Immature natural killer cell (primary cell): ENCODE data around the gene TMEM181. TPM values are rescaled to one million over a fixed set of nuclear protein-coding genes. Genes with fewer than 3 reads are reported as not detected.
"Not testable (repeated sequence)": the region's sequence is repeated elsewhere in the genome, so short reads cannot be mapped to it uniquely, and the experiment has no call there.

Experiments
- DNase-seq, 3 donors: peaks; one replicate each; pipeline ENCODE4 v3.0.0; 2022; ENCODE audit warnings: mixed read lengths in 1 of 3
- H3K27ac Mint-ChIP-seq, 6 donors: one replicate each; pipeline ENCODE4 v1.8.0; 2020; ENCODE audit warnings: mixed read lengths in 6 of 6, mild to moderate bottlenecking in 5 of 6, inconsistent platforms in 4 of 6, moderate library complexity in 3 of 6
- H3K27me3 Mint-ChIP-seq, 3 donors: one replicate each; pipeline ENCODE4 v1.8.0; 2020 to 2021; ENCODE audit warnings: low read depth in 3 of 3, mild to moderate bottlenecking in 3 of 3, mixed read lengths in 3 of 3, moderate library complexity in 3 of 3, inconsistent platforms in 1 of 3
- H3K36me3 Mint-ChIP-seq, 3 donors: one replicate each; pipeline ENCODE4 v1.8.0; 2020; ENCODE audit warnings: mixed read lengths in 3 of 3, inconsistent platforms in 2 of 3, mild to moderate bottlenecking in 2 of 3
- H3K4me1 Mint-ChIP-seq, 2 donors: one replicate each; pipeline ENCODE4 v1.8.0; 2020; ENCODE audit warnings: inconsistent platforms in 2 of 2, mild to moderate bottlenecking in 2 of 2, mixed read lengths in 2 of 2, moderate library complexity in 1 of 2
- H3K4me3 Mint-ChIP-seq, 5 donors: one replicate each; pipeline ENCODE4 v1.8.0; 2020; ENCODE audit warnings: mild to moderate bottlenecking in 5 of 5, mixed read lengths in 5 of 5, inconsistent platforms in 3 of 5, moderate library complexity in 3 of 5
- H3K9me3 Mint-ChIP-seq, 6 donors: one replicate each; pipeline ENCODE4 v1.8.0; 2020; ENCODE audit warnings: mild to moderate bottlenecking in 6 of 6, mixed read lengths in 6 of 6, inconsistent platforms in 4 of 6, moderate library complexity in 3 of 6
- polyA plus RNA-seq, 3 donors: library from polyadenylated mRNA; unstranded; fragments of 300-500 nt; fragmentation: Illumina TruSeq; gene quantifications; one replicate each; pipeline ENCODE4 v1.2.3, GENCODE V29; 2021

Gene TMEM181
- polyA plus RNA-seq, 3 donors from 2014 or later = 4.3 to 14.8 (median 10.1) TPM

DNA sequence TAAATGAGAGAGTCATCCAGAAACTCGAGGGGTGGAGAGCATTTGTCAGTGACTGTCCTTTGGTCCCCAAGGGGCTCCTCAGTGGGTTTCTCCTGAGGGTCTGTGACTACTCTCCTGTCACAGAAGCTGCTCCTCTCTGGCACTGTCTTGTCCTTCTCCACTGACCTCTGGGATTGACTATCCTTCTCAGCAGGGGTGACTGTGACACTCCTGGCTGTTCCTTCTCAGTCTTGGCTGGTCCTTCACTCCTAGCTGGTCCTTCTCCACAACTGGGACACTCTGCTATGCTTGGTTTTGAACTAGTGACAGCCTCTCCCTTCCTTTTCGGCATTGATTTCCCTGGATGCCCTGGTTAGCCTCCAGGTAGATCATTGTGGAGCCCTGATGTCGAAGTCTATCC, 51.1 kb downstream of the TMEM181 start:
- Mint-ChIP-seq H3K27me3 (no peaks in the 10 kb centered on the region), H3K4me3 (no peak overlapping the region), H3K27ac (peak overlapping the region; percentile 47 to 71 (median 63)), H3K9me3 (no peaks in the 10 kb centered on the region), H3K4me1 (peaks cover 4 to 27% of the 10 kb centered on the region in 2 donors), H3K36me3 (peaks cover 24 to 55% (median 29%) of the 10 kb centered on the region in 3 donors)
- DNase-seq = no peak

DNA sequence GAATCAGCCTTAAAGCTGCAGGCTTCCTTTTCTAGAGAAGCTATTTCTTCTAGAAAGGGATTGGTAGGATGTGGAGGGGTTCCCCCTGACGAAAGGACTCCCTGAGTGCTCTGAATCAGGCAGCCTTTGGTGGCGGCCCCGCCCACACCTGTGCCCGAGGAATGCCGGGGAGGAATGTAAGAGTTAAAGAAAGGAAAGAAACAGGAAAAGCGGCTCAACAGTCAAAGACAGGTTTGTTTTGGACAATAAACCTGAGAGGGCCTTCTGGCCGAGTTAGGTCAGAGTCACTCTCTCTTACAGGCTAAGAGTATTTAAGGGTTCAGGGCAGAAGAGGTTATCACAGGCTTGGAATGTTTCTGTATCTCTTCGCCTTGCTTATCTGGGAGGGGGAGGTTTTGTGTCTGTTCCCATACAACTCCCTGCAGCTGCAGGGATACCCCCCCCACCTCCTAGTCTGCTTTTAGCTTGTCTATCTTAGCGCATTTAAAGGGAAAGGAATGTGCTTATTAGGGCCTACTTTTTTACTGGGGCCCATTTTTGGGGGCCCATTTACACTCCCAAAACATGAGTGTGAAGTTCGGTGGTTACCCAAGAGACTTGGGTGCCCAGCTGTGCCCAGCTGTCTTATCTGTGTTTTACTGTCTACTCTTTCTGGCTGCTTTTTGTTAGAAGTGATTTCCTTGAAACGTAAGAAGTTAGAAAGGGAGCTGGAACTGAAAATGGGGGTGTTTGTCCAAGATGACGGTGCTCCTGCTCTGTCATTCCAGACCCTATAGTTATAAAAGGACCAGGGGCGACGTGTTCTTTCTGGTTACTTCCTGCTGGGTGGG, 51.9 kb downstream of the TMEM181 start:
- Mint-ChIP-seq H3K36me3 (peaks cover 24 to 58% (median 27%) of the 10 kb centered on the region in 3 donors), H3K27me3 (no peaks in the 10 kb centered on the region), H3K27ac (peak overlapping the region; percentile 44 to 82 (median 68)), H3K9me3 (no peaks in the 10 kb centered on the region), H3K4me1 (peaks cover 4 to 34% of the 10 kb centered on the region in 2 donors), H3K4me3 (no peak overlapping the region)
- DNase-seq = no peak

DNA sequence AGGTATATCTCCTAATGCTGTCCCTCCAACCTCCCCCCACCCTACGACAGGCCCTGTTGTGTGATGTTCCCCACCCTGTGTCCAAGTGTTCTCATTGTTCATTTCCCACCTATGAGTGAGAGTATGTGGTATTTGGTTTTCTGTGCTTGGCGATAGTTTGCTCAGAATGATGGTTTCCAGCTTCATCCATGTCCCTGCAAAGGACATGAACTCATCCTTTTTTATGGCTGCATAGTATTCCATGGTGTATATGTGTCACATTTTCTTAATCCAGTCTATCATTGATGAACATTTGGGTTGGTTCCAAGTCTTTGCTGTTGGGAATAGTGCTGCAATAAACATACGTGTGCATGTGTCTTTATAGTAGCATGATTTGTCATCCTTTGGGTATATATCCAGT, 54.7 kb downstream of the TMEM181 start:
- not testable (repeated sequence) for H3K4me3 Mint-ChIP-seq, DNase-seq, H3K9me3 Mint-ChIP-seq, H3K27me3 Mint-ChIP-seq
- Mint-ChIP-seq H3K36me3 (peaks cover 18 to 67% (median 25%) of the 10 kb centered on the region in 3 donors), H3K4me1 (peaks cover 26 to 61% of the 10 kb centered on the region in 2 donors), H3K27ac (peak overlapping the region; percentile 14 to 82 (median 41))

DNA sequence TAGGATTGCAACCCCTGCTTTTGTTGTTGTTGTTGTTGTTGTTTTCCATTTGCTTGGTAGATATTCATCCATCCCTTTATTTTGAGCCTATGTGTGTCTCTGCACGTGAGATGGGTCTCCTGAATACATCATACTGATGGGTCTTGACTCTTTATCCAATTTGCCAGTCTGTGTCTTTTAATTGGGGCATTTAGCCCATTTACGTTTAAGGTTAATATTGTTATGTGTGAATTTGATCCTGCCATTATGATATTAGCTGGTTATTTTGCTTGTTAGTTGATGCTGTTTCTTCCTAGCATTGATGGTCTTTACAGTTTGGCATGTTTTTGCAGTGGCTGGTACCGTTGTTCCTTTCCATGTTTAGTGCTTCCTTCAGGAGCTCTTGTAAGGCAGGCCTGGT, 58.4 kb downstream of the TMEM181 start:
- H3K27me3 Mint-ChIP-seq, H3K4me3 Mint-ChIP-seq, H3K9me3 Mint-ChIP-seq, DNase-seq: not testable (repeated sequence)
- Mint-ChIP-seq H3K4me1 (peaks cover 27 to 47% of the 10 kb centered on the region in 2 donors), H3K36me3 (peaks cover 12 to 72% (median 19%) of the 10 kb centered on the region in 3 donors), H3K27ac (peak overlapping the region; percentile 29 to 91 (median 76))

DNA sequence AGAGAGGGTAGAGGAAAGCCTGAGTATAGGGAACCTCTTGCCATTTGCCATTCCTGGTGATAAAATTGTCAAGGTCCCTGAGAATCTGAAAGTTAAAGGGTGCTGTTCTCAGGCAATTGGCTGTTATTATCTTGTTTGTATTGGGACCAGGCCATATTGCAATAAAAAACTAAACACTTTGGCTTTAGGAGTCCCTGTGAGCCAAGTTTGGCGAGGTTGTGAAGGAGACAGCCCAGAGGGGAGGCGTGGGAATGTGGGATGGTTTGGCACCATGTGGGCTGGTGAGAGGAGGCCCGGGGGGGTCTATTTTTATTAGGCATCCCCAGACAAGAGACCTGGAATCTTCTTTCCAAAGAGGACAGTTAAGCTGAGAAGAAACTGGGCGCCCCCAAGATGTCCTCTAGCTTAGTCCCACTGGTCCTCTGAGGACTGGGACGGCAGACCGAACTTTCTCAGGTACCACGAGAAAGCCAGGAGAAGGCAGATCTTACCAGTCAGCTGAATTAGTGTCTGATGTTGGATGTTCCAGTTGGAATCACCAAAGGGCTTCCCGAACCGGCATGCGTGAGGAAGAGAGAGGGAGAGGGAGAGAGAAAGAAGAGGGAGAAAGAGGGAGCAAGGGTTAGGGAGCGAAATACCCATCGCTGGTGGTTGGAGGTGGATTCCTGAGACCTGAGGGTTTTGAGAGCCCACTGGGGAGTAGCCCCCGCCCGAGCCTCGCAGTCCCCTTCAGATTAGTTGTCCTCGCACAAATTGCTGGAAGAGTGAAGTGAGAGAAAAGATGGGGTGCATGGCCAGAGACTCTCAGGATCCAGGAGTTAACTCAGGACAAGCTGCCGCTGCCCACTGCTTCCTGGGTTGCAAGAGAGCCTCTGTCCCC, 60.3 kb downstream of the TMEM181 start:
- H3K27me3 Mint-ChIP-seq = peaks cover 0 to 2% (median 2%) of the 10 kb centered on the region in 3 donors
- no peak for DNase-seq
- peak overlapping the region; percentile 78 to 88 (median 80) for H3K27ac Mint-ChIP-seq
- no peaks in the 10 kb centered on the region for H3K9me3 Mint-ChIP-seq
- H3K4me1 Mint-ChIP-seq = peaks cover 25 to 43% of the 10 kb centered on the region in 2 donors
- H3K4me3 Mint-ChIP-seq = no peak overlapping the region
- H3K36me3 Mint-ChIP-seq = peaks cover 10 to 73% (median 13%) of the 10 kb centered on the region in 3 donors

DNA sequence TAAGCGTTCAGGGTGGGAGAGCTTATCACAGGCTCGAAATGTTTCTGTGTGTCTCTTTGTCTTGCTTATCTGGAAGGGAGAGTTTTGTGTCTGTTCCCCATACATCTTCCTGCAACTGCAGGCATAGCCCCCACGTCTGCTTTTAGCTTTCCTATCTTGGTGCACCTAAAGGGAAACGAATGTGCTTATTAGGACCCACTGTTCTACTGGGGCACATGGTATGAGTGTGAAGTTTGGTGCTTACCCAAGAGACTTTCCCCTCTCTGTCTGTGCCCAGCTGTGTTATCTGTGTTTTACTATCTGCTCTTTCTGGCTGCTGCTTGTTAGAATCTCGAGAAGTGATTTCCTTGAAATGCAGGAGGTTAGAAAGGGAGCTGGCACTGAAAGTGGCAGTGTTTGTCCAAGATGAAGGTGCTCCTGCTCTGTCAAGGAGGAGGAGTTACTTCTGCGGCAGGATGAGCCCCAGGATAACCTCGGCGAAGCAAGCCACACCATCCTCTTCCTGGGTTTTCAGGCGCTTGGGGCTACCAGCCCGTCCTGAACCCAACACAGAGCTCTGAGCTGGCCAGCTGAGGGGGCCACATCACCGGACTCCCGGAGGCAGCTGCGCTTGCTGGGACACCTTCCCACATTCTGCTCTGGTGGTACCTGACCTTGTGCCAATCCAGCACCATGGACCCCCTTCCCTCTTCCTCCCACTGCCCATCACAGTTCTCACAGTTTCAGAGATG, 61.2 kb downstream of the TMEM181 start:
- no peak for DNase-seq
- Mint-ChIP-seq H3K27me3 (peaks cover 0 to 2% (median 2%) of the 10 kb centered on the region in 3 donors), H3K9me3 (no peaks in the 10 kb centered on the region), H3K36me3 (peaks cover 11 to 71% (median 19%) of the 10 kb centered on the region in 3 donors), H3K4me3 (no peak overlapping the region), H3K4me1 (peaks cover 29 to 43% of the 10 kb centered on the region in 2 donors), H3K27ac (peak overlapping the region; percentile 64 to 81 (median 78))

DNA sequence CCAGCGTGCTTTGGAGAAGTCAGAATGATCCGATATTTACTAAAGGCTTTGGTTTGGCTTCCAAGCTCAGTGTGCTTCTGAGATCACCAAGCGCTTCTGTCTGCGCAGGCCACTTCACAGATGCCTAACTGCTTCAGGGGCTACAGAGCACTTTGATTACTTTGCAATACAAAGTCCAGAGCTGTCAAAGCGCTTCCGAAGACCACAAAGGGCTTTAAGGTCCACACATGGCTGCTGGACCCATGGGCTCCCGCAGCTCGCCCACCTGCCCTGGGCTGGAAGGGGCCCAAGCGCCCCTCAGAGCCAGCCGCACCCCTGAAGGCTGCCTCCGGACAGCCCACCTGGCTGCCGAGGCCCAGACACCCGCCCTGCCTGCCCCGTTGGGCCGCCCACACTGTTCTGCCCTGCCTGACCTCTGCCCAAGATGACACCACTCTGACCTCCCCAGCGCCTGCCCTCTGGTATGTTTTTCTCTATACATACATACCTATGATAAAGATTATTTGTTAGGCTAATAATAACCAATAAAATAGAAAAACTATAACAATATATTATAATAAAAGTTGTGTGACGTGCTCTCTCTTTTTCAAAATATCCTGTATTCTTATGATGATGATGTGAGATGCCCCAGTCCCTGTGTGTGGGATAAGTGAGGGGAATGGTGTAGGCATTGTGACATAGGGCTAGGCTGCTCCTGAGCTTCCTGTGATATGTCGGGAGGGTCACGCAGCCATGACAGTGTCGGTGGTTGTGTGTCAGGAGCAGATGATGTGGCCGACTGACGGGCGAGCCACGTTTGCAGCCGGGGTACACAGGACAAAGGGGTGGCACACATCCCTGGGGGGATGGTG, 62.0 kb downstream of the TMEM181 start:
- H3K27me3 Mint-ChIP-seq = peaks cover 0 to 4% (median 2%) of the 10 kb centered on the region in 3 donors
- peaks cover 36 to 43% of the 10 kb centered on the region in 2 donors for H3K4me1 Mint-ChIP-seq
- H3K27ac Mint-ChIP-seq = peak overlapping the region in 5 of 6 donors; percentile 45 to 70 (median 62)
- DNase-seq = no peak
- H3K4me3 Mint-ChIP-seq = no peak overlapping the region
- peaks cover 19 to 71% (median 26%) of the 10 kb centered on the region in 3 donors for H3K36me3 Mint-ChIP-seq
- H3K9me3 Mint-ChIP-seq = no peaks in the 10 kb centered on the region

DNA sequence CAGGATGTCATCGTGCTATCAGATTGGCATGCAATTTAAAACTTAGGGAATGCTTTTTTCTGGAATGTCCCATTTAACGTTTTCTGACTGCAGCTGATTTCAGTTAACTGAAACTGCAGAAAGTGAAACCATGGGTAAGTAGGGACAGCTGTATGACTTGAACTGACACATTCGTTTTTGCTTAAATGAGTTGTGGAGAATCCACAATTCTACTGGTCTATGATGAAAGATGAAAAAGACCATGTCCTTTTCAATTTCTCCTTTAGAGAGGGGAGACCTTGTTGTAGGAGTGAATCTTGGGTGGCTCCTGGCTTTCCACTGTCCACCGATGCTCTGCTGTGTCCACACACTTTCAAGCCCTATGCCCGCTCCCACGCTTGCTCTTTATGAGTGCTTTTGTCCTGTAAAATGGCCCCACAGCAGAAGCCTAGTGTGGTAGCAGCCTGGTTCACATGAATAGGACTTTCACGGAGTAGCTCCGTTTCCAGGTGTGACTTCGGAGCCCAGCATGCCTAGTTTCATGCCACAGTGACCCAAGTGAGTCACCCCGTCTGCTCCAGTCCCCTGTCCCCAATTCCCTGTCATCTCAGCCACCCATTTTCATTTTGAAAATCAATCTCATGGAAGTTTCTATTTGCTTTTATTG, 62.8 kb downstream of the TMEM181 start:
- DNase-seq = no peak
- H3K9me3 Mint-ChIP-seq = peaks cover 0 to 3% (median 0%) of the 10 kb centered on the region in 6 donors
- peaks cover 0 to 4% (median 2%) of the 10 kb centered on the region in 3 donors for H3K27me3 Mint-ChIP-seq
- peaks cover 24 to 71% (median 30%) of the 10 kb centered on the region in 3 donors for H3K36me3 Mint-ChIP-seq
- peak overlapping the region; percentile 45 to 71 (median 58) for H3K27ac Mint-ChIP-seq
- peaks cover 35 to 43% of the 10 kb centered on the region in 2 donors for H3K4me1 Mint-ChIP-seq
- H3K4me3 Mint-ChIP-seq = no peak overlapping the region

DNA sequence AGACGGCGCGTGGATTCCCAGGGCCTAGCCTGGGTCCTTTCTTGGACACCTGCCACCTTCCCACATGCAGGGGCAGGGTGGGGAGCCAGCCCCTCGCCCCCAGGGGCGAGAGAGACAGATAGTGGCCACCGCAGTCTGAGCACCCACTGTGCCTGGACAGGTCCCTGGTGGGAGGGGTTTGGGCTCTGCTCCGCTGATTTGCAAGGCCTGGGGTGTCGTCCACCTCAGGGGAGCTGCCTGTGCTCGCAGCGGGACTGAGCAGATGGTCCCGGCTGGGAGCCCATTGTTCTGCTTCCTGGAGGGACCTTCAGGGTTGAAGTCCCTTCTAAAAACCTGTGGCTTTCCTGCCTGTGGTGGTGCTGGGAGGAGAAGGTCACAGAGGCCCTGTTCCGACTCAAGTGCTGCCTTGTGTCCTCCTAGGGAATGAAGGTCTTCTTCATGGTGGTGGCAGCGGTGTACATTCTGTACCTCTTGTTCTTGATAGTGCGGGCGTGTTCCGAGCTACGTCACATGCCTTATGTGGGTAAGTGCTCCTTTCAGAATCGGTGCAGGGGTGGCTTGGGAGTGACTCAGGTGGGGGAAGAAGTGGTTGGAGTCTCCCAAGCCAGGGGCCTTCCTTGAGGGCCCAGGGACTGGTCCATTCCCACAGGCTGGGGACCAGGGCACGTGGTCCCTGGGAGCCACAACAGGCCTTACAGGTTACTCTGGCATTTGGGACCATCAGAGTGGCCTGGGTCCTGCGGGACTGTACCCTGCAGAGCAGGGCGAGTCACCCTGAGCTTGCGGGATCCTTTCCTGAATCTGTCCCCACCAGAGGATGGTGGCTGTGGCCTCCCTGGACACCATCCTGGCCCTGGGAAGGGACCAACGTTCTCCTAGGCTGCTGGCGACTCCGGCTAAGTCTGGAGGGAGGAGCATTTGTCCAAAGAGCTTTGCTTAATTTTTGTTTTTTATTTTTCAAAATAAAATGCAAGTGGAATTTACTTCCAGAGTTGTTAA, 65.1 kb downstream of the TMEM181 start:
- H3K27ac Mint-ChIP-seq = peak overlapping the region; percentile 81 to 97 (median 88)
- peaks cover 26 to 73% (median 34%) of the 10 kb centered on the region in 3 donors for H3K36me3 Mint-ChIP-seq
- no peak overlapping the region for H3K4me3 Mint-ChIP-seq
- DNase-seq = no peak
- peaks cover 0 to 3% (median 0%) of the 10 kb centered on the region in 6 donors for H3K9me3 Mint-ChIP-seq
- H3K4me1 Mint-ChIP-seq = peaks cover 31 to 41% of the 10 kb centered on the region in 2 donors
- H3K27me3 Mint-ChIP-seq = peaks cover 0 to 4% (median 2%) of the 10 kb centered on the region in 3 donors

DNA sequence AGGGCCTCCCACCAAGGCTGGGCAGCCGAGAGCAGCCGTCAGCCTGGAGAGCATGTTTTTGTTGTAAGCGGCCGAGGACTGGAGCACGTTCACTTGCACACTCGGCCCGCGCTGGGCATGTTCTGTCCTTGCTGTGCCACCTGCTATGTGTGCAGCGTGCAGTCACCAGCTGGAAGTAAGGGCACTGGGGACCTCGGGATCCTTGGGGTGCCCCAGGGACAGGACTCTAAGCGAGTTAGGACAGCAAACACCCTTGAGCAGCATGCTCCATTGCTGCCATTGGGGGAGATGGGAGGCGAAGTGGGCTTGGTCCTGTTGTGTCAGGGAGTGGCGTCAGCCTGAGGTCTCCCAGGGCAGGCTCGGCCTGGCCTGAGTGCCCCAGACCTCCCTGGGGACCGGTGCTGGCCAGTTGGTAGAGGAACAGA, 66.0 kb downstream of the TMEM181 start:
- peak overlapping the region; percentile 81 to 97 (median 92) for H3K27ac Mint-ChIP-seq
- peaks cover 0 to 3% (median 0%) of the 10 kb centered on the region in 6 donors for H3K9me3 Mint-ChIP-seq
- peaks cover 24 to 67% (median 34%) of the 10 kb centered on the region in 3 donors for H3K36me3 Mint-ChIP-seq
- H3K4me1 Mint-ChIP-seq = peaks cover 31 to 39% of the 10 kb centered on the region in 2 donors
- DNase-seq = no peak
- peaks cover 0 to 4% (median 2%) of the 10 kb centered on the region in 3 donors for H3K27me3 Mint-ChIP-seq
- no peak overlapping the region for H3K4me3 Mint-ChIP-seq
